NCI-H2227 (cell line): ENCODE results near the gene IDS.
"Not testable (repeated sequence)": the region's sequence is repeated elsewhere in the genome, so short reads cannot be mapped to it uniquely, and the experiment has no call there.

Experiments used
- DNase-seq: peaks from one replicate; lab custom pipeline; 2025; ENCODE audit not compliant: unreplicated experiment; lab: John Stamatoyannopoulos, UW

IDS gene, protein sequence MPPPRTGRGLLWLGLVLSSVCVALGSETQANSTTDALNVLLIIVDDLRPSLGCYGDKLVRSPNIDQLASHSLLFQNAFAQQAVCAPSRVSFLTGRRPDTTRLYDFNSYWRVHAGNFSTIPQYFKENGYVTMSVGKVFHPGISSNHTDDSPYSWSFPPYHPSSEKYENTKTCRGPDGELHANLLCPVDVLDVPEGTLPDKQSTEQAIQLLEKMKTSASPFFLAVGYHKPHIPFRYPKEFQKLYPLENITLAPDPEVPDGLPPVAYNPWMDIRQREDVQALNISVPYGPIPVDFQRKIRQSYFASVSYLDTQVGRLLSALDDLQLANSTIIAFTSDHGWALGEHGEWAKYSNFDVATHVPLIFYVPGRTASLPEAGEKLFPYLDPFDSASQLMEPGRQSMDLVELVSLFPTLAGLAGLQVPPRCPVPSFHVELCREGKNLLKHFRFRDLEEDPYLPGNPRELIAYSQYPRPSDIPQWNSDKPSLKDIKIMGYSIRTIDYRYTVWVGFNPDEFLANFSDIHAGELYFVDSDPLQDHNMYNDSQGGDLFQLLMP

DNA sequence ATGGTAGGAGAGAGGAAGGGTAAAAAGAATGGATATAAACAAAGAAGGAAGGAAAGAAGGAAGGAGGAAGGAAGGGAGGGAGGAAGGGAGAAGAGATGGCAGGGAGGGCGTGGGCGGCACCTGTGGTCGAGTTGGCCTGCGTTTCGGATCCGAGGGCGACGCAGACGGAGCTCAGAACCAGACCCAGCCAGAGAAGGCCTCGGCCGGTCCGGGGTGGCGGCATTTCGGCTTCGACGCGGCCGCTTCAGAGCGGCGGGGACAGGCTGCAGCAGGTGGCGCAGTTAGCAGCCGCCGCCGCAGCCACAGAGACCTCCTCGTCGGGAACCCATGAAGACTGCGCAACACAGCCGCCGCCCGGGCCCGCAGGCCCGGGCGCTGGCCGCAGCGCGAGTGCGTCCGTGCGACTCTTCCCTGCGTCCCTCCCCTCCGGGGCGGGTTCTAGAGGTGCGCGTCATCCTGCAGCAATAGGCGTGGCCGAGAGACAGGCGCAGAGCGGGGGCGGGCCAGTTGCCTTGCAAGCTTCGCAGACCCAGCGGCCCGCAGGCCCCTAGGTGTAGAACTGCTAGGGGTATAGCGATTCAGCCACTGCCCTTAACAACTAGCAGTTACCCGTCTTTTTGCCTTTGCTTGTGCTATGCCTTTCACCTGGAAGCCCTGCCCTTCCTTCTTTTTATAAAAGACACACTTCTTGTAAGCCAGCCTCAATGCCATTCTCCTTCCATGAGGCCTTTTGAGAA, at the start of gene IDS:
TSS of gene IDS (minus strand) at position 392 of the 737 bp plus-strand sequence. CDS start at position 223, 169 bp downstream.
- DNase-seq = peak; percentile 94

DNA sequence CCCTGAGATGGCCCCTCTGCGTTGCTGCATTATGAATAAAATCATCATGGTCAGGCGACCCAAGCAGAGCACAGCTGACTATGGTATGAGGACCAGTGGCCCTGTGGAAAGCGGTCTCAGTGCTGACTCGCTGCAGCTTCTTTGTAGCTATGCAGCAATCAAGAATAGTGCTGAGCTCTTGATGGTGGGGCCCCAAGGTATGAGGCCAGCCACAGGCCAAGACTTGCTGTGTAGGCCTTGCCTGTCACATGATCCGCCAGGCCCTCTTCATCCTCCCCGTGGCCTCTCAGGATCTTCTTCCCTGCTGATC, 46.8 kb upstream of the IDS start:
- not testable (repeated sequence) for DNase-seq

DNA sequence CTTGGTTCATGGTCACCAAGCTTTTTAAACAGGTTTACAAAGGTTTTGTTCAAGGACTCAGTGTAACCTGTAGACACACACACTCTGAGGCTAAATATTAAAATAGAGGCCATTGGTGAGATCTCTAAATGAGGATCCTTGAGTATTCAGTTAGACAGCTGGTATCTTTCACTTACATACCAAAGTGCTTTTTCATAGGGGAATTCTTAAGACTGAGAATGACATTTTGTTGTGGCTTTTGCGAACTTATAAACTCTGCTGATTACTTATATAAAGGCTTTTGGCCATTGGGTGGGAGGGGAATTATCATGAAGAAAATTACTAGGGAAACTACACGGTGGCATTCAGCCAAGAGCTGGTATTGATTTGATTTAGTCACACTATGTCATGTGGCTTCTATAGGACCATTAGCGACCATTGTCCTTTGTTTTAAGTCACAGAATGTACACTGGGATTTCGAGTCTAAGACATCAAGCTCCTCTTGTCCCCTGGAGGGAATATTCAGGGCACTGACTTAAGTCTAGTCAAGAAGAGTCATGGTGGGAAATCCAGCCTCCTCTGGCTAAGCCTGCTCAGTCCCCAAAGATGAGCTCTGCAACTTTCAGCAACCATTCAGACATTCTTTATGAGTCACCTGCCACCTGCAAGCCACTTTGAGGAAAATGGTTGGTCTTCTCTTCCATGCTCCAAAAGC, 46.3 kb upstream of the IDS start:
- not testable (repeated sequence) for DNase-seq

DNA sequence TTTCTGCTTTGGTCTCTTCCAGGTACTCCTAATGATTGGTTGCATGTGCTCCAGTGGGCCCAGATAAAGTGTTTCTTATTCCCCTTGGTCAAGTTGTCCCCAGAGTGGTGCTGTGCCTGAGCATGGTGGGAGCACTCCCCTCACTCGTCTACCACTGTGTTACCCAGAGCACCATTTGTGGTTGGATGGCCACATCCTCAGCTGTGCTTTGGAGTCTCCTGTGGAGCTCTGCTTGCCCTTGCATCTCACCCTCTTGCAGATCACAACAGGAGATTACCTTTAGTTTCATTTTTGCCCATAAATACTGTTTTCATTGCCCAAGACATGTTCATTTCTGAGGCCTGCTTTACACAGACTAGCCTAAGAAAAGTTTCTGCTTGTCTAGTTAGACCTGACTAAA, 45.3 kb upstream of the IDS start:
- not testable (repeated sequence) for DNase-seq

DNA sequence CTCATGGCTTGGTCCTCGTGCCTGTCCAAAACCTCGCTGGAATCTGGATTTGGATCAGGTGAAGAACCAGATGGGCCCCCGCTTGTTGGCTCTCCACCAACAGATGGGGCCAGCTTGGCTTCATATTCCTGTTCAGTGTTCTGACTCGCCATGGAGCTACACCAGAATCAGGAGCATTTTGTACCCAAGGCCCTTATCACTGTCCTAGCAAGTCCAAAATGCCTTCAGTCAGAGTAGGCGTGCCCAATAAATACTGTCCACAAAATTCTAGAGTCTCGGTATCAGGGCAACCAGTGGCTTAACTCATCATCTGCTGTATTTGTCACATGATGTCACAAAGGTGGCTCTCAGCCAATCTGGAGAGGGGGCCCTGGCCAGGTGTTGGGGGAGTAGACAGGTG, 44.6 kb upstream of the IDS start, which contains the start of gene HSFX3:
TSS of gene HSFX3 (minus strand) at position 224 of the 400 bp plus-strand sequence. CDS start at position 152, 72 bp downstream.
- DNase-seq = not testable (repeated sequence)

DNA sequence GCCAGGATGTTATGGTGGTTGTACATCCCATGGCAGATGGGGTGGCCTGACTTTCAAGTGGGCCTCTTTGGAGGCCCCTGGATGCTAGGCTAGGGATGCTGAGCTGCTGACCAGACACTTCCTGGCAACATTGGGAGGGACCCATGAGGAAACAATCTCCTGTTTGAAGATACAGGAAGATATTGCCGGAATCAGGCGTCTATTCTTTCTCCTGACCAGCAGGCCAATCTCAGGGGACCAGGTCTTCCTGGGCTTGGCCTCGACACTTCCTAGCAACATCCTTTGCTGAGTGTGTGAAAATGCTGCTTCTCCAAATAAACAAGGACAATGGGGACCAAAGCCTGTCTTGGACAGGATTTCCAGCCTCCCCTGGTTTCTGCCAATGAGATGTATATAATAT, 42.7 kb upstream of the IDS start:
- DNase-seq = not testable (repeated sequence)

DNA sequence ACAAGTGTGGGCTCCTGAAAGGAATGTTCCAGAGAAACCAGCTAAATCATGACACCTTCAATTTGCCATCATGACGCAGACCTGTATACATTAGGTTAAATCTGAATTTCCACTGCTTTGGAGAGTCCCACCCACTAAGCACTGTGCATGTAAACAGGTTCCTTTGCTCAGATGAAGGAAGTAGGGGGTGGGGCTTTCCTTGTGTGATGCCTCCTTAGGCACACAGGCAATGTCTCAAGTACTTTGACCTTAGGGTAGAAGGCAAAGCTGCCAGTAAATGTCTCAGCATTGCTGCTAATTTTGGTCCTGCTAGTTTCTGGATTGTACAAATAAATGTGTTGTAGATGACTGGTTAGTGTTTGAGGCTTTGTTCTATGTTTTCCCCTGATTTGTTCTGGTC, 41.9 kb upstream of the IDS start:
- not testable (repeated sequence) for DNase-seq

DNA sequence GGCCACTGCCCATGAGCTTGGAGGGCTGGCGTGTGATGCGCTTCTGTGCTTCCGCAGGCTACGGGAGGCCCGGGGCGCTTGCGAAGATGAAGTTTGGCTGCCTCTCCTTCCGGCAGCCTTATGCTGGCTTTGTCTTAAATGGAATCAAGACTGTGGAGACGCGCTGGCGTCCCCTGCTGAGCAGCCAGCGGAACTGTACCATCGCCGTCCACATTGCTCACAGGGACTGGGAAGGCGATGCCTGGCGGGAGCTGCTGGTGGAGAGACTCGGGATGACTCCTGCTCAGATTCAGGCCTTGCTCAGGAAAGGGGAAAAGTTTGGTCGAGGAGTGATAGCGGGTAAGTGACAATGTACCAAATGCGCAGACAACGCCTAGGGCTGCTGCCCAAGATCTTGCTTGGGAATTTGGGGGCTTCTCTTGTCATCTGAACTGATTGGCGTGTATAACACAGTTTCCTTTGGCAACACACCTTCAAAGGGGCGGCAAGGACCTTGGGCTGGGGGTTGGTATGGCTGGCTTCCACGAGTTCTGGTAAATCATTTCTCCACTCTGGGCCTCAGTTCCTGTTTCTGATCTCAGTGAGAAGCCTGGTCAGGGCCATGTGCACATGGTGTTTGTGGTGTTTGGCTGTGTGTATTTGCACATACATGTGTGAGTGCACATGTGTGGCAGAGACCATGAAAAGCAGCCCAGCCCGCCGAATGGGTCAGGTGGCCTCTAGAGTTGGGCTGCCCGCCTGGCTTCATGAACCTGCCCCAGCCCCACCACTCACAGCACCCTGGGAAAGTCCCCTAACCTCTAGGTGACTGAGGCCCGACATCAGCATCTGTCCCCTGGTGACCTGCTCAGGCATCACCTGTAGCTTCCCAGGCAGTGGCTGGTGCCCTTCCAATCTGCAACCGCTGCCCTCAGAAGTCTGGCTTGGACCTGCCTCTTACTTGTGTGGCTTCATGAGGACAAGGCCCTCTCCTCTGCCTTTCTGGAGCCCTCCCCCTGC, 40.7 kb upstream of the IDS start:
- DNase-seq = not testable (repeated sequence)

DNA sequence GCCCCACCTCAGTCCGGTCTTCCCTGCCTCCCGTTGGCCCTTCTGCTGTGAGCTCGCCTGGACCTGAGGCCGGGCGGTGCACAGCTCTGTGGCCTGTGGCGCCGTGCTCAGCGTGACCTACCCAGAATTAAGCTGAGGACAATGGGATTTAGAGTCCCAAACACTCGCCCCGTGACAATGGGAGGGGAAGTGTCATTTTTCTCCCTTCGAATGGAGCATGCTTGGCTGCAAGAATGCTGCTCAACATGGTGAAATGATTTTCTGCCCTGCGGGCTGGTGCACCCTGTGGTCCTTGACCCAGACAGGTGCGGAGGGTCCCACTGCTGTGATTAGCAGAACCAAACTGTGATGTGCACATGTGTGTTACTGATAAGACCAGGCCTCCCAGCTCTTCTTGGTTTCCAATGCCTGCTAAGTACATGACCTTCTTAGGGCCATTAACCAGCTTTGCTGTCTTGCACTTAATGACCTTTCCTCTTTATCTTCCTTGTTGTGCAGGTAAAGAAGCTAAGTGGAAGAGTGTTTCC, 36.5 kb upstream of the IDS start:
- DNase-seq = no peak

DNA sequence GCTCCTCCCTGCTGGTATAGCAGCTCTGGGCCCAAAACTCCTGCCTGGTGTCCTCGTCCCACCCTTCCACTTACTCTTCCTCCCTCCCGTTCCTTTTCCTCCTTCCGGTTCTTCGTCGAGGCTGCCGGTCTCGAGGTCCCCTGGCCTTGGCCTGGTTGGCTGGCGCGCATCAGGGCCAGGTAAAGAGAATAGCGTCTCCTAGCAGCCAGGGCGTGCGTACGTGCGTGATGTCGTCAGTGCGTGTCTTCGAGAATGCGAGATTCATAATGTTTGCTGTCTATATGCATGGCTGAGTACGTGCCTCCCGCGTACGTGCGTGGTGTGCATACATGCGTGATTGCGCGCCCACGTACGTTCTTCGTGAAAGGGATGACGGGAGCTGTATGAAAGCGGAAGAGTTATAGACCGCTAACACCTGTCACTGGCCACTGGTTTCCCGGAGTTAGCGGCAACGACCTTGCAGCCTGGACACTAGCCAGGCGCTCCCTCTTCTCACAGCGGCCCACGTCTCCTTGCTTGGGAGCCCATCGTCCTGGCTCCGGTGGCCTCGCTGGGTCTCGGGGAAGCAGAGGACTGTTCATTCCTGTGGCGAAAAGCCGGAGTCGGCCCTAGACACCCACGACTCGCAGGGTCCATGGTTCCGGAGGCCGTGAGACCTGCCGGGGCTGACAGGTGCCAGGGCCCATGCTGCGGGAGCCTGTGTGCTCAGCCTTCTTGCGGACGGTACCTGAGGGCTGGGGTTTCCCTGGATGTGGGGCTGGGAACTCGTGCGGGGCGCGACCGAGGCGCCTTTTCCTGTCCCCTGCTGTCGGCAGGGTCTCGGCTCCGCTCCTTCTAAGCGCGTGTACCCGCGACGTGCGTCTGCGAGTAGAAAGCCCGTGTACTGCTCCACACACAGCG, 35.8 kb upstream of the IDS start, which contains the start of gene EOLA1:
TSS of gene EOLA1 (plus strand) at position 392 of the 900 bp plus-strand sequence. CDS start 4,619 bp downstream, outside the sequence.
- peak; percentile 95 for DNase-seq

DNA sequence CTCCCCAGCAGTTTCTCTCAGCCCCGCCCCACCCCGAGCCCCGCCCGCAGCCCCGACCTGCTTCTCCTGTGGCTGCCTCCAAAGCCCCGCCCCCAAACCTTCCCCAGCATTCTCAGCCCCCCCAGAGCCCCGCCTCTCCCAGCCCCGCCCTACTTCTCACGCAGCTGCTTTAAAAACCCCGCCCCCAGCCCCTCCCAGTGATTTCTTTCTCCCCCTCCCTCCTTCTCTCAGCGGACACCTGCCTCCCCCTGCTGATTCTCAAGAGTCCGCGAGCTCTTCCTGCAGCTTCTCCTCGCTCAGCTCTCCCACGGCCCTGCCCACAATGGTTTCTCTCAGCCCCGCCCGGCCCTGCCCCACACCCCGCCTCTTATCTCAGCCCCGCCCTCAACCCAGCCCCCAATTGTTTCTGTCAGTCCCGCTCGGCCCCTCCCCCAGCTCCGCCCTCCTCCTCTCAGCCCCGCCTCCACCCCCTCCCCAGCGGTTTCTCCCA, 35.1 kb upstream of the IDS start:
- DNase-seq = peak; percentile 91

DNA sequence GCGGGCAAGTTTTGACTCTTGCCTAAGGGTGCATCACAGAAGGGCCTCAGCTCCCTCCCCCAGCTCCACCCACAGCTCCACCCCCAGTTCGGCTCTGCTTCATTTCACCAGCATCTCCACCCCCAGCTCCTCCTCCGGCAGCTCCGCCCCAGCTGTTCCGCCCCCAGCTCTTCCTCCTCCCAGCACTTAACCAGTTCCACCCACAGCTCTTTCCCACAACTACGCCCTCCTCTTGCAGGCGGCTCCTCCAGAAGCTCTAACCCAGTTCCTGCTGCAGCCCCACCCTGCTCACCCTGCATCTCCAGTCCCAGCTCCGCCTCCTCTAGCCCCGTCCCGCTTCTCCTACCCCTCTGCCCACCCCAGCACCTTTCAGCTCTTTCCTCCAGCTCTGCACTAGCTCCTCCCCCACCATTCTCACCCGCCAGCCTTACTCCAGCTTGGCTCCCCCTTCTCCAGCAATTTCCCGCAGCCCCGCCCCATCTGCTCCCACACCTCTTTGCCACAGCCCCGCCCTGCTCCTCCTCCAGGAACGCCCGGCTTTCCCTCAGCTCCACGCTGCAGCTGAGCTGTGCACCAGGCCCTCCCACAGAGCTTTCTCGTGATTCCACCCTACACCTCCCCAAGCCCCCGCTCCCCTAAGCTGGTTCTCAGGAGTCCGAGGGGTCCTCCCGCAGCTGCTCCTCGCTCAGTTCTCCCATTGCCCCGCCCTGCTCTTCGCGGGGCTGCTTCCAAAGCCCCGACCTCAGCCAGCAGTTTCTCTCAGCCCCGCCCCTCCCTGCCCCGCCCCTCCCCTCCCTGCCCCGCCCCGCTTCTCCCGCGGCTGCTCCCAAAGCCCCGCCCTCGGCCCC, 34.4 kb upstream of the IDS start:
- peak; percentile 94 for DNase-seq

DNA sequence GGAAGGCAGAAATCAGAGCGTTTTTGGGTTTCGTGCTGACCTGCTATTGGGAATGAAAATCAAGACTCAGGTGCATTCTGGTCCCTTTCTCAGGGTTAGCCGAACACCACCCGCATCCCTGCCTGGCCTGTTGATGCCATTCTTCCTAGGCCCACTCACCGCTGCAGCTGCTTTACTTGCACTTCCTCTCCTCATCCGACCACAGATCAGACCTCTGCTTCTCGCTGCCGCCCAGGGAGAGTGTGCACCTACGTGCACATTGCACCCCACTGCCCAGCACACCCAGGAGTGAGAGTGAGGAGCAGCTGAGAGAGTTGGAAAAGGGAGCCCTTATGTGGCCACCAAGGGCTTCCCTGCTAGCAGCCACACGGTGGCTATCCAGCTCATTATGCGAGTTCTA, 32.4 kb upstream of the IDS start:
- not testable (repeated sequence) for DNase-seq

DNA sequence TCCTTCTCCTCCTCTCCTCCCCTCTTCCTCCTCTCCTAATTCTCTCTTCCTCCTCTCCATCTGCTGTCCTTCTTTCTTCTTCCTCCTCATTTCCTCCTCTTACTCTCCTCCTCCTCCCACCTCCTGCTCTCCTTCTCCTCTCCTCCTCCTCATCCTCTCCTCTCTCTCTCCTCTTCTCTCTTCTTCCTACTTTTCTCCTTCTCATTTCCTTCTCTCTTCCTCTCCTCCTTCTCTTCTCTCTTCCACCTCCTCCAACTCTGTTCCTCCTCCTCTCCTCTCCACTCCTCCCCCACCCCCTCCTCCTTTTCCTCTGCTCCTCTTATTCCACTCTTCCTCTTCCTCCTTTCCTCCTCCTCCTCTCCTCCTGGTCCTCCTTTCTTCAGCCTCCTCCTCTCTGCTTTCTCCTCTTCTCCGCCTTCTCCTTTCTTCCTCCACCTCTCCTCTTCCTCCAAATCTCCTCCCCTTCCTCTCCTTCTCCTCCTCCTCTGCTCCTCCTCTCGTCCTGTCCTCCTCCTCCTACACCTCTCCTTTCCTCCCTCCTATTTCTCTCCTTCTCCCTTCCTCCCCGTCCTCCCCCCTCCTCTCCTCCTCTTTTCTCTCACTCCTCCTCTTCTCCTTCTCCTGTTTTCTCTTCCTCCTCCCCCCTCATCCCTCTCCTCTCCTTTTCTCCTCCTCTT, 30.0 kb upstream of the IDS start:
- not testable (repeated sequence) for DNase-seq

DNA sequence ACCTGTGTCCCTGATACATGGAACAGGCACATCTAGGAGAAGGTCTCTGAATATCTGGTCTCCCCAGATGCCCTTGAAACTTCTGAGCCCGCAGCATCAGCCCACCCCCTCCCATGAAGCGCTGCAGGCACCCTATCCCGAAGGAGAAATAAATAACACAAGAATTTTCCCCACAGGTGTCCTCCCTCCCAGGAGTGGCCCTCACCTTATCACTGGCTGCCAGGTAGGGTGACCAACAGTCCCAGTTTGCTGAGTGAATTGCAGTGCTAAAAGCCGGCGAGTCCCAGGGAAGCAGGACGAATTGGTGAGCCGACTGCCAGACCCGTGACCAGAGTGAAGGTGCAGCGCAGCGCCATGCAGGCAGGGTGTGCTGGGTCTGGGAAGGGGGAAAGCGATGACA, 28.9 kb upstream of the IDS start:
- DNase-seq = not testable (repeated sequence)

DNA sequence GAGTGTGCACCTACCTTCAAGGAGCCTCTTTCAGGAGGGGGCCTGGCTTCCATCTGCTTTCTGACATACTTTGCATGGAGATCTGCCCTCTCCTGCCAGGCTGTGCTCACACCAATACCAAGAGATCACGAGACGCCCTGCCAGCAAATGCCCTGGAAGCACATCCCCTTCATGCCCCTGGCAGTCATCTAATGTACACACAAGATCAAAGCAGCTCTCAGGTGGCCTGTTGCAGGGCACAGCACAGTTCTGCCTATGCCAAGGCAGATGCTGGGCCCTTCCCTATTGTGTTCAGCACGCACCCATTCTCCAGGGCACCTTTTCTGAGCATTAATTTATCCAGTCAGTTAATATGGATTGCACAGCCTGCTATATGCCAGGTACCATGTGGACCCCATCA, 27.8 kb upstream of the IDS start:
- DNase-seq = not testable (repeated sequence)

DNA sequence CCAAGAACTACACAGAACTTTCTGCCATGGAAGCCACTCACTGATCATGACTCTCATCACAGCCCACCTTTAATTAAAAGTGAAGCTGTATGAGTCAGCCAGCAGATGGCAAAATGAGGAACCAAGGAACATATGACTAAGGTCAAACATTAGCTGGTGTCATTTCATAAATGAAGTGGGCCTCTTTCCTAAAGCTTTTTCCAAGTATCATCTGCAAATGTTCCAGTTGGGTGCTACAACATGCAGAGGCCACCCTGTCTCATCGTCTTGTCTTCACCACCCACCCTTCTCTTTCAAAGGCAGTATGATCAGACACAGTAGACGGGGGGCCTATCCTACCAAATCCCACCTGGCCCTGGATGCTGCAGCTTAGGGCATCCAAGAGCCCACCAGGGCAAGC, 26.5 kb upstream of the IDS start:
- DNase-seq = no peak
